ENCODE measurements around the gene ANKRD44.

- TF ChIP-seq POLR2A (IDR thresholded peaks at IDR 0.05) (no peak), CTCF (IDR thresholded peaks at IDR 0.05 in 4 of 5, conservative IDR thresholded peaks at IDR 0.05 in 1 of 5) (no peak)
Measured at GRCh38 chr2:197167608-197168314, 142.8 kb downstream of the ANKRD44 start.

Data from gastrocnemius medialis (tissue), 4 donors.